PC-9 (cell line): Measurements from ENCODE around the gene COX6A1. TPM values are rescaled to one million over a fixed set of nuclear protein-coding genes. Genes with fewer than 3 reads are reported as not detected.

Experiments used
- BruUV-seq: library from RNA; stranded (reverse); fragments of 400-500 nt; replicated peaks from 2 replicates; lab custom pipeline; 2021; lab: Mats Ljungman, UMichigan
- CTCF ChIA-PET: fragments of 300-600 bp; sonication (Branson Sonifier 250); formaldehyde crosslinking; loops from one replicate; lab custom pipeline; 2022; ENCODE audit warnings: antibody characterized with exemption; lab: Charles Lee
- POLR2A ChIA-PET: fragments of 300-600 bp; sonication (Branson Sonifier 250); formaldehyde crosslinking; loops from one replicate; lab custom pipeline; 2022; ENCODE audit warnings: antibody characterized with exemption; ENCODE audit not compliant: unreplicated experiment; lab: Charles Lee
- DNase-seq, 2 experiments: peaks; one replicate each; pipeline versions ENCODE4 v3.0.0 to v3.0.0-alpha.2; 2015 to 2022; ENCODE audit warnings: mixed read lengths in 1 of 2
- H2AFZ ChIP-seq: fragments of 200-600 bp; sonication (generic); 2 replicates; pipeline ENCODE4 v1.8.1; 2017; ENCODE audit warnings: antibody characterized with exemption
- H3F3A ChIP-seq: fragments of 200-600 bp; sonication (generic); 2 replicates; pipeline ENCODE4 v1.8.1; 2017; ENCODE audit warnings: antibody characterized with exemption, mild to moderate bottlenecking, low read depth; ENCODE audit not compliant: insufficient read depth
- H3K27ac ChIP-seq: fragments of 200-600 bp; sonication (generic); 2 replicates; pipeline ENCODE4 v1.6.1; 2016; ENCODE audit warnings: mixed run types
- H3K27me3 ChIP-seq: fragments of 200-600 bp; sonication (generic); 2 replicates; pipeline ENCODE4 v1.6.1; 2016; ENCODE audit warnings: low read depth, mixed run types; ENCODE audit not compliant: insufficient read depth
- H3K36me3 ChIP-seq: fragments of 200-600 bp; sonication (generic); 2 replicates; pipeline ENCODE4 v1.6.1; 2016; ENCODE audit warnings: low read depth, mixed run types
- H3K4me1 ChIP-seq: fragments of 200-600 bp; sonication (generic); replicated peaks from 2 replicates; pipeline ENCODE4 v1.6.1; 2016; ENCODE audit warnings: mixed run types; ENCODE audit not compliant: insufficient read depth
- H3K4me2 ChIP-seq: fragments of 200-600 bp; sonication (generic); 2 replicates; pipeline ENCODE4 v1.6.1; 2017; ENCODE audit warnings: mixed run types
- H3K4me3 ChIP-seq: fragments of 200-600 bp; sonication (generic); 2 replicates; pipeline ENCODE4 v1.6.1; 2016; ENCODE audit warnings: mixed run types
- H3K79me2 ChIP-seq: fragments of 200-600 bp; sonication (generic); 2 replicates; pipeline ENCODE4 v1.6.1; 2017; ENCODE audit warnings: low read depth, mixed run types
- H3K9me2 ChIP-seq: fragments of 200-600 bp; sonication (generic); 2 replicates; pipeline ENCODE4 v1.8.1; 2017; ENCODE audit warnings: mild to moderate bottlenecking; ENCODE audit not compliant: insufficient read depth
- H3K9me3 ChIP-seq: fragments of 200-600 bp; sonication (generic); 2 replicates; pipeline ENCODE4 v1.8.1; 2016; ENCODE audit warnings: low read depth; ENCODE audit not compliant: insufficient read depth
- H4K20me1 ChIP-seq: fragments of 200-600 bp; sonication (generic); 2 replicates; pipeline ENCODE4 v1.8.1; 2017; ENCODE audit not compliant: insufficient read depth
- EZH2 ChIP-seq: fragments of 200-600 bp; sonication (generic); IDR thresholded peaks from 2 replicates; pipeline ENCODE4 v1.8.0; 2017; ENCODE audit warnings: antibody characterized with exemption, low read depth
- intact Hi-C: fragments of 100-400 bp; cut with micrococcal nuclease; formaldehyde crosslinking; loops from one replicate; pipeline ENCODE4 v1.10.0; 2022; ENCODE audit not compliant: unreplicated experiment
- total RNA-seq: library from RNA; stranded (reverse); gene quantifications from 2 replicates; pipeline ENCODE4 v1.2.3, GENCODE V29; 2021
- TF ChIP-seq, protein P1 (sequence below): fragments of 200-600 bp; sonication (generic); conservative IDR thresholded peaks from 2 replicates; pipeline ENCODE4 v1.6.1; 2017; ENCODE audit warnings: mixed run types, antibody characterized with exemption, mild to moderate bottlenecking, moderate library complexity

Gene COX6A1
- total RNA-seq, 1 experiment from 2014 or later: 433 TPM

DNA sequence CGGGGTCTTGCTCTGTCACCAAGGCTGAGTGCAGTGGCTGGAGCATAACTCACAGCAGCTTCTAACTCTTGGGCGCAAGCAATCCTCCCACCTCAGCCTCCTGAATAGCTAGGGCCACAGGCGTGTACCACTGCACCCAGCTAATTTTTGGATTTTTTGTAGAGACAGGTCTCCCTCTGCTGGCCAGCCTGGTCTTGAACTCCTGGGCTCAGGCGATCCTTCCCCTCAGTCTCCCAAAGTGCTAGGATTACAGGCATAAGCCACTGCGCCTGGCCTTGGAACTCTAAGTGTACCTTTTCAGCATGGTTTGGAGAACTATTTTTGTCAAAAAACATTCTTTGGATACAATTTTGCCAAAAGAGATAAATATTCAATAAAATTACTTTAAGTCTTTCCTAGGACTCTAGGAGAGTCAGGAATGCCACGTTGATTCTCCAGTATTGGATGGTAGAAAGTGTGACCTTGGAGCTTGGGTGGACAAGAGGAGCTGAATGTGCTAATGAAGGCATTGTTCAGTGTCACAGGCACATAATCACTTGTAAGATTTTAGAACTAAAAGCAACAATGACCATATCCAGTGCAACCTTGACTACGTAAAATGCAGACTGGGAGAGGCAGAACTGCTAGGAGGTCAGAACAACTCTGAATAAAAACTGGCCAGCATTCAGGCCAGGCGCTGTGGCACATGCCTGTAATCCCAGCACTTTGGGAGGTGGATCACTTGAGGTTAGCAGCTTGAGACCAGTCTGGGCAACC is 28.8 kb downstream of the COX6A1 start:
- intact Hi-C loops: loop anchor here (1.0 kb wide), 1 partner anchor 110 kb away; no protein-coding TSS in a partner anchor
- peaks cover 61% of the 10 kb centered on the region for H4K20me1 ChIP-seq
- DNase-seq: peak in 1 of 2 experiments; percentile 24

DNA sequence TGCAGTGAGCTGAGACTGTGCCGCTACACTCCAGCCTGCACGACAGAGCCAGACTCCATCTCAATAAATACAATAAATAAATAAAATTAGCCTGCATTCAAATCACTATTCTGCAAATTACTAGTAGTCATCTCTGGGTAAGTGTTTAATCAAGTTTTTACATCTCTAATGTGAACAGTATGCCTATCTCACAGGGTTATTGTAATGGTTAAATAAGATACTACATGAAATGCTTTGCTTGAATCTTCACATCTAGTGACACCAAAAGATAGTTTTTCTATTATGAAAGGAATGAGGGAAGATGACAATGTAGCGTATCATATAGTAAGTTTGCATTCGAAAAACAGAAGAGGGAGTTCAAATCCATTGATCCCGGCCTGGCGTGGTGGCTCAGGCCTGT is 29.5 kb downstream of the COX6A1 start:
- Histone ChIP-seq H3K4me2 (peak overlapping the region; percentile 94; the same call in 1 of the 2 replicates), H3K27me3 (no peaks in the 10 kb centered on the region), H3K79me2 (peaks cover 86% of the 10 kb centered on the region), H3K4me3 (no peak overlapping the region), H3K27ac (no peak overlapping the region), H2AFZ (no peak overlapping the region), H3K9me3 (no peaks in the 10 kb centered on the region), H3K9me2 (no peaks in the 10 kb centered on the region), H4K20me1 (peaks cover 55% of the 10 kb centered on the region), H3F3A (peaks cover 26% of the 10 kb centered on the region; the same call in 1 of the 2 replicates), H3K4me1 (peaks cover 32% of the 10 kb centered on the region), H3K36me3 (peaks cover 24% of the 10 kb centered on the region; the same call in 1 of the 2 replicates)
- ChIA-PET POLR2A (no interaction called here), CTCF (interaction anchor here (0.6 kb wide), 1 partner anchor 131 kb away, joined by 4 read pairs; no protein-coding TSS in a partner anchor)
- BruUV-seq: no TSS peak
- DNase-seq: no peak
- TF ChIP-seq, protein P1, sequence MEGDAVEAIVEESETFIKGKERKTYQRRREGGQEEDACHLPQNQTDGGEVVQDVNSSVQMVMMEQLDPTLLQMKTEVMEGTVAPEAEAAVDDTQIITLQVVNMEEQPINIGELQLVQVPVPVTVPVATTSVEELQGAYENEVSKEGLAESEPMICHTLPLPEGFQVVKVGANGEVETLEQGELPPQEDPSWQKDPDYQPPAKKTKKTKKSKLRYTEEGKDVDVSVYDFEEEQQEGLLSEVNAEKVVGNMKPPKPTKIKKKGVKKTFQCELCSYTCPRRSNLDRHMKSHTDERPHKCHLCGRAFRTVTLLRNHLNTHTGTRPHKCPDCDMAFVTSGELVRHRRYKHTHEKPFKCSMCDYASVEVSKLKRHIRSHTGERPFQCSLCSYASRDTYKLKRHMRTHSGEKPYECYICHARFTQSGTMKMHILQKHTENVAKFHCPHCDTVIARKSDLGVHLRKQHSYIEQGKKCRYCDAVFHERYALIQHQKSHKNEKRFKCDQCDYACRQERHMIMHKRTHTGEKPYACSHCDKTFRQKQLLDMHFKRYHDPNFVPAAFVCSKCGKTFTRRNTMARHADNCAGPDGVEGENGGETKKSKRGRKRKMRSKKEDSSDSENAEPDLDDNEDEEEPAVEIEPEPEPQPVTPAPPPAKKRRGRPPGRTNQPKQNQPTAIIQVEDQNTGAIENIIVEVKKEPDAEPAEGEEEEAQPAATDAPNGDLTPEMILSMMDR: no peak
- intact Hi-C loops: no loop called here

More for the DNA sequence above, 28.8 kb downstream of the COX6A1 start:
- Histone ChIP-seq H2AFZ (no peak overlapping the region), H3K4me3 (no peak overlapping the region), H3F3A (peaks cover 26% of the 10 kb centered on the region; the same call in 1 of the 2 replicates), H3K27ac (no peak overlapping the region), H3K27me3 (no peaks in the 10 kb centered on the region), H3K4me1 (peaks cover 25% of the 10 kb centered on the region), H3K79me2 (peaks cover 79% of the 10 kb centered on the region), H3K4me2 (peak overlapping the region; percentile 94; the same call in 1 of the 2 replicates), H3K36me3 (peaks cover 30% of the 10 kb centered on the region; the same call in 1 of the 2 replicates), H3K9me3 (no peaks in the 10 kb centered on the region), H3K9me2 (no peaks in the 10 kb centered on the region)
- ChIA-PET CTCF (interaction anchor here (0.9 kb wide), 1 partner anchor 114 kb away, joined by 5 read pairs; no protein-coding TSS in a partner anchor), POLR2A (no interaction called here)
- TF ChIP-seq, protein P1: peak; percentile 68
- TF ChIP-seq EZH2: no peak
- BruUV-seq: TSS peak; percentile 12

DNA sequence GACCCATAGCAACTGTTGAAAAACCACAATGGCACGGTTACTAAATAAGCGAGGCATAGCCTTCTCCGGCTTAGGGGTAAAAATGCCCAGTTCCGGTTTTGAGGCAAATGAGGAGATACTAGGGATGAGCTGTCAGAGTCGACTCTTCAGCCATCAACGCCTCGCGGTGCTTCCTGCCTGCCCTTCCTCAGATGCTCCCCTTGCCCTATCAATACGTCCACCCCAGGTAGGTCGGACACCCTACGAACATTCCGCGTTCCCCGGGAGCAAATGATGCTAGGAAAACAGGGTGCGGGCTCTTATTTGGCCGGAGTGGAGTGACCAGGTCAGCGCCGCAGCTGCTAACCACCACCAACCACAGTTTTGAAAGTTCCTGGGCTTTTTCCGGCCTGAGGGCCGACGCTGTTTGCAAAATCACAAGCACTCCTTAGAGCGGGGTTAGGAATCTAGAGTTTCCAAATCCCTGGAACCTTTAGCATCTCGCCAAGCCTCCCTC is 30.5 kb downstream of the COX6A1 start:
- peak; percentile 29 to 37 for DNase-seq
- Histone ChIP-seq H4K20me1 (peaks cover 48% of the 10 kb centered on the region), H3K27me3 (no peaks in the 10 kb centered on the region), H3K27ac (peak overlapping the region; percentile 54), H3K4me2 (peak overlapping the region; percentile 94), H3K4me1 (peaks cover 41% of the 10 kb centered on the region), H2AFZ (no peak overlapping the region), H3K79me2 (peaks cover 95% of the 10 kb centered on the region), H3K9me3 (no peaks in the 10 kb centered on the region), H3K36me3 (peaks cover 19% of the 10 kb centered on the region; the same call in 1 of the 2 replicates), H3F3A (peaks cover 35% of the 10 kb centered on the region), H3K4me3 (peak overlapping the region; percentile 77), H3K9me2 (no peaks in the 10 kb centered on the region)
- TF ChIP-seq EZH2: no peak
- TF ChIP-seq, protein P1: no peak
- POLR2A ChIA-PET: no interaction called here
- TSS peak; percentile 58 for BruUV-seq
- CTCF ChIA-PET: interaction anchor here (0.6 kb wide), 1 partner anchor 218 kb away, joined by 9 read pairs; no protein-coding TSS in a partner anchor
- intact Hi-C loops: no loop called here
